ENCODE data around the gene WNT3A.

- TF ChIP-seq CTCF (IDR thresholded peaks at IDR 0.05): no peak
- no peak for TF ChIP-seq POLR2A (IDR thresholded peaks at IDR 0.05)
These were observed 19.6 kb upstream of the WNT3A start for GRCh38 chr1:227987181-227987580.
